Activated CD4-positive, alpha-beta T cell treated with anti-CD3 and anti-CD28 coated beads, Interleukin-2, amount 50 U/mL, for 1 hour (primary cell): Measurements from ENCODE around the gene STIP1.
"Not testable (repeated sequence)": the region's sequence is repeated elsewhere in the genome, so short reads cannot be mapped to it uniquely, and the experiment has no call there.

Source experiments
- DNase-seq: peaks from one replicate; pipeline ENCODE4 v3.0.0-alpha.2; 2020

STIP1 gene

GRCh38 chr11:64240435-64241240 is 54.7 kb downstream of the STIP1 start, which contains the start of gene FKBP2:
FKBP2 (plus strand) TSS chr11:64241095; CDS start chr11:64242388, 1,293 bp downstream.
- peak; percentile 97 for DNase-seq

- peak; percentile 100 for DNase-seq
Observed at GRCh38 chr11:64241241-64241490, 55.2 kb downstream of the STIP1 start.

- no peak for DNase-seq
Observed at GRCh38 chr11:64241491-64242374, 55.8 kb downstream of the STIP1 start.

GRCh38 chr11:64243236-64243854 is 57.4 kb downstream of the STIP1 start:
- no peak for DNase-seq

GRCh38 chr11:64244107-64244506 is 58.1 kb downstream of the STIP1 start:
- DNase-seq = no peak

- no peak for DNase-seq
Observed at GRCh38 chr11:64244966-64245365, 59.0 kb downstream of the STIP1 start.

GRCh38 chr11:64245401-64245796 is 59.4 kb downstream of the STIP1 start:
- DNase-seq = peak; percentile 45

- peak; percentile 70 for DNase-seq
Observed at GRCh38 chr11:64245797-64246620, 60.0 kb downstream of the STIP1 start.

- DNase-seq = not testable (repeated sequence)
Observed at GRCh38 chr11:64246621-64246870, 60.6 kb downstream of the STIP1 start.

- DNase-seq = peak; percentile 77
Observed at GRCh38 chr11:64246871-64247728, 61.1 kb downstream of the STIP1 start, which contains the start of gene PPP1R14B. PPP1R14B (minus strand) TSS chr11:64246943; CDS start chr11:64246673, 270 bp downstream.

GRCh38 chr11:64247729-64248531 is 62.0 kb downstream of the STIP1 start:
- no peak for DNase-seq

- DNase-seq = no peak
Observed at GRCh38 chr11:64248578-64248977, 62.6 kb downstream of the STIP1 start.

GRCh38 chr11:64249038-64249437 is 63.1 kb downstream of the STIP1 start:
- DNase-seq = no peak

- no peak for DNase-seq
Observed at GRCh38 chr11:64249563-64250414, 63.8 kb downstream of the STIP1 start.

GRCh38 chr11:64250415-64251015 is 64.5 kb downstream of the STIP1 start:
- no peak for DNase-seq

- DNase-seq = peak; percentile 62
Observed at GRCh38 chr11:64251016-64251752, 65.2 kb downstream of the STIP1 start, which contains the start of gene PLCB3. PLCB3 (plus strand) TSS chr11:64251530; CDS start chr11:64251650, 120 bp downstream.

- no peak for DNase-seq
Observed at GRCh38 chr11:64251753-64252002, 65.7 kb downstream of the STIP1 start.

- DNase-seq = no peak
Observed at GRCh38 chr11:64252003-64252872, 66.3 kb downstream of the STIP1 start.
